K562 (cell line): ENCODE data around the gene TENM3. TPM values are rescaled to one million over a fixed set of nuclear protein-coding genes. Genes with fewer than 3 reads are reported as not detected.

Experiments
- ATAC-seq: fragments of 200-7000 bp; cut with Tn5 transposase; 3 replicates; pipeline ENCODE4 v1.9.1; 2020; ENCODE audit warnings: moderate library complexity
- BruUV-seq: library from RNA; stranded (reverse); fragments of 400-500 nt; replicated peaks from 2 replicates; lab custom pipeline; 2021; lab: Mats Ljungman, UMichigan
- CTCF ChIA-PET: fragments of 300-600 bp; formaldehyde crosslinking; extraction: SDS; loops from one replicate; lab custom pipeline; 2021; ENCODE audit warnings: low intra/inter-chr PET ratio; lab: Yijun Ruan, JAX
- POLR2A ChIA-PET: fragments of 300-600, 350-650 bp; sonication (Branson Sonifier 250); formaldehyde crosslinking; extraction: SDS; loops from one replicate; lab custom pipeline; 2021; ENCODE audit warnings: antibody characterized with exemption, inconsistent platforms; lab: Yijun Ruan, JAX
- DNase-seq, 4 experiments: peaks; one replicate each; pipeline versions ENCODE4 v3.0.0 to v3.0.0-alpha.2; 2011 to 2018; ENCODE audit warnings: low spot score in 3 of 4, mixed read lengths in 3 of 4; ENCODE audit errors: extremely low read depth in 1 of 4
- FAIRE-seq: peaks from 2 replicates; lab custom pipeline; 2011; peaks lifted over from hg19 to GRCh38; lab: Jason Lieb, UNC
- H2AFZ ChIP-seq: 2 replicates; pipeline ENCODE4 v1.6.0; 2011; ENCODE audit warnings: low read depth, low read length, control low read depth, inconsistent platforms
- H3K27ac ChIP-seq: fragments of 200-600 bp; 3 replicates; pipeline ENCODE4 v1.8.0; 2011; ENCODE audit warnings: low read depth, mild to moderate bottlenecking, control low read depth, inconsistent platforms, low read length, moderate library complexity, mixed read lengths; ENCODE audit errors: extremely low read depth
- H3K27me3 ChIP-seq, 2 experiments: fragments of 300-600 bp in 1 of 2; 2 replicates in 1 of 2; 3 replicates in 1 of 2; pipeline versions ENCODE4 v1.6.0 to v1.8.0; 2011; ENCODE audit warnings: inconsistent platforms in 2 of 2, low read length in 2 of 2, mild to moderate bottlenecking in 1 of 2, mixed read lengths in 1 of 2, moderate library complexity in 1 of 2; ENCODE audit not compliant: control insufficient read depth in 2 of 2, insufficient read depth in 2 of 2
- H3K36me3 ChIP-seq: fragments of 300-600 bp; 3 replicates; pipeline ENCODE4 v1.8.0; 2011; ENCODE audit warnings: mild to moderate bottlenecking, low read length, inconsistent platforms; ENCODE audit not compliant: control insufficient read depth, insufficient read depth
- H3K4me1 ChIP-seq, 2 experiments: fragments of 200-600 bp in 1 of 2; replicated peaks in 1 of 2; 2 replicates in 1 of 2; 3 replicates in 1 of 2; pipeline versions ENCODE4 v1.5.1 to v1.8.0; 2011; ENCODE audit warnings: inconsistent platforms in 2 of 2, low read length in 2 of 2, mild to moderate bottlenecking in 1 of 2, mixed read lengths in 1 of 2, moderate library complexity in 1 of 2; ENCODE audit not compliant: control insufficient read depth in 2 of 2, insufficient read depth in 2 of 2
- H3K4me2 ChIP-seq: 2 replicates; pipeline ENCODE4 v1.6.1; 2011; ENCODE audit warnings: low read length, control low read depth, inconsistent platforms, mixed read lengths; ENCODE audit not compliant: insufficient read depth
- H3K4me3 ChIP-seq: fragments of 200-600 bp; sonication (generic), shearing (Covaris generic); 2 replicates; pipeline ENCODE4 v1.5.1; 2016; ENCODE audit warnings: control low read depth, inconsistent platforms
- H3K79me2 ChIP-seq: fragments of 200-600 bp; 3 replicates; pipeline ENCODE4 v1.8.0; 2011; ENCODE audit warnings: low read length, inconsistent platforms; ENCODE audit not compliant: control insufficient read depth, insufficient read depth
- H3K9ac ChIP-seq, 2 experiments: 2 replicates each; pipeline versions ENCODE4 v1.6.0 to v1.6.1; 2011; ENCODE audit warnings: low read depth in 2 of 2, low read length in 2 of 2, control low read depth in 1 of 2, inconsistent platforms in 1 of 2, mild to moderate bottlenecking in 1 of 2, mixed read lengths in 1 of 2; ENCODE audit not compliant: insufficient read depth in 1 of 2
- H3K9me1 ChIP-seq: one replicate; pipeline ENCODE4 v1.6.0; 2011; ENCODE audit warnings: inconsistent platforms, mild to moderate bottlenecking, low read length, moderate library complexity; ENCODE audit not compliant: control insufficient read depth, insufficient read depth
- H3K9me3 ChIP-seq: replicated peaks from 2 replicates; pipeline ENCODE4 v1.5.1; 2011; ENCODE audit warnings: low read depth, low read length, inconsistent platforms; ENCODE audit not compliant: control insufficient read depth, insufficient read depth
- H4K20me1 ChIP-seq: replicated peaks from 2 replicates; pipeline ENCODE4 v1.6.1; 2011; ENCODE audit warnings: low read length, inconsistent platforms, mixed read lengths; ENCODE audit not compliant: control insufficient read depth, insufficient read depth
- ARID3A ChIP-seq: IDR thresholded peaks from 2 replicates; pipeline ENCODE4 v1.6.1; 2012; ENCODE audit warnings: low read depth, low read length, improper control_type of control experiment, borderline replicate concordance
- ARNT ChIP-seq, 2 experiments: fragments of 450-650 bp; IDR thresholded peaks; 2 replicates each; pipeline ENCODE4 v1.6.1; 2016; ENCODE audit warnings: mild to moderate bottlenecking in 1 of 2
- BCL6 ChIP-seq: fragments of 250-450 bp; sonication (Bioruptor Pico); IDR thresholded peaks from 2 replicates; pipeline ENCODE4 v1.4.0; 2020
- E2F1 ChIP-seq: sonication (generic); formaldehyde crosslinking; IDR thresholded peaks from 2 replicates; pipeline ENCODE4 v1.8.1; 2023; ENCODE audit warnings: mild to moderate bottlenecking, missing genetic modification reagents, moderate library complexity
- FOXJ2 ChIP-seq: fragments of 200-800 bp; sonication (Bioruptor generic); IDR thresholded peaks from 2 replicates; pipeline ENCODE4 v1.6.1; 2016; ENCODE audit warnings: missing genetic modification characterization, missing compliant biosample characterization
- HDGF ChIP-seq: fragments of 450-650 bp; IDR thresholded peaks from 2 replicates; pipeline ENCODE4 v1.6.1; 2016
- KDM1A ChIP-seq, 2 experiments: fragments of 450-650 bp; IDR thresholded peaks; 2 replicates each; pipeline ENCODE4 v1.6.1; 2016; ENCODE audit warnings: mild to moderate bottlenecking in 2 of 2
- NONO ChIP-seq, 2 experiments: fragments of 200-400 bp in 1 of 2; fragments of 450-650 bp in 1 of 2; formaldehyde crosslinking in 1 of 2; IDR thresholded peaks; 2 replicates each; pipeline ENCODE4 v1.6.1; 2017; ENCODE audit warnings: low read depth in 2 of 2, mild to moderate bottlenecking in 2 of 2, moderate library complexity in 2 of 2, low read length in 1 of 2
- RBM34 ChIP-seq: fragments of 200-400 bp; formaldehyde crosslinking; IDR thresholded peaks from 2 replicates; pipeline ENCODE4 v1.6.1; 2018; ENCODE audit warnings: low read length, borderline replicate concordance; ENCODE audit not compliant: insufficient read depth
- SAP30 ChIP-seq: fragments of 200-600 bp; sonication (generic); IDR thresholded peaks from 2 replicates; pipeline ENCODE4 v1.6.1; 2012; ENCODE audit warnings: borderline replicate concordance, low read depth, mild to moderate bottlenecking, moderate library complexity, low read length, control low read depth, inconsistent platforms; ENCODE audit not compliant: insufficient read depth, poor library complexity, severe bottlenecking
- TRIM28 ChIP-seq: fragments of 450-650 bp; IDR thresholded peaks from 2 replicates; pipeline ENCODE4 v1.6.1; 2017
- XRCC4 ChIP-seq: IDR thresholded peaks from one replicate; pipeline ENCODE4 v1.6.1; 2011; ENCODE audit not compliant: insufficient read depth, insufficient read length; ENCODE audit errors: extremely low read depth
- ZBTB8A ChIP-seq: fragments of 450-650 bp; IDR thresholded peaks from 2 replicates; pipeline ENCODE4 v1.6.1; 2018; ENCODE audit warnings: mild to moderate bottlenecking, moderate library complexity; ENCODE audit not compliant: partially characterized antibody
- ZKSCAN8 ChIP-seq: fragments of 200-800 bp; sonication (Bioruptor generic); IDR thresholded peaks from 2 replicates; pipeline ENCODE4 v1.6.1; 2016; ENCODE audit warnings: missing genetic modification characterization, missing compliant biosample characterization
- ZNF224 ChIP-seq: sonication (generic); formaldehyde crosslinking; IDR thresholded peaks from 2 replicates; pipeline ENCODE4 v1.8.0; 2022; ENCODE audit warnings: mild to moderate bottlenecking, missing genetic modification reagents
- ZNF3 ChIP-seq: fragments of 250-450 bp; sonication (Bioruptor Pico); IDR thresholded peaks from 2 replicates; pipeline ENCODE4 v1.5.0; 2021; ENCODE audit warnings: mild to moderate bottlenecking, moderate library complexity
- ZNF707 ChIP-seq: fragments of 250-450 bp; sonication (Bioruptor Pico); conservative IDR thresholded peaks from 2 replicates; pipeline ENCODE4 v1.8.0; 2022; ENCODE audit warnings: inconsistent platforms, mild to moderate bottlenecking, moderate library complexity
- ZNF79 ChIP-seq: fragments of 250-450 bp; sonication (Bioruptor Pico); IDR thresholded peaks from 2 replicates; pipeline ENCODE4 v1.4.0; 2020; ENCODE audit warnings: low read depth, mild to moderate bottlenecking, moderate library complexity
- WGBS: fragments of 100-300 bp; shearing (Covaris generic); methylation state at CpG from one replicate; pipeline ENCODE4 v1.1.6; 2016; ENCODE audit warnings: low coverage, mixed read lengths; ENCODE audit not compliant: insufficient coverage; ENCODE audit errors: missing lambda C conversion rate; 5-methylcytosine and 5-hydroxymethylcytosine counted together
- in situ Hi-C: fragments of 300-500 bp; cut with MboI; formaldehyde crosslinking; loops from 4 replicates; pipeline ENCODE4 v1.15.0; 2018; ENCODE audit warnings: inconsistent platforms, mixed read lengths
- intact Hi-C: fragments of 100-400 bp; cut with micrococcal nuclease; formaldehyde crosslinking; loops from 2 replicates; pipeline ENCODE4 v1.14.2; 2022
- polyA plus RNA-seq, 8 experiments: library from polyadenylated mRNA; depleted of rRNA in 4 of 8; stranded (reverse) in 5 of 8; unstranded in 3 of 8; fragments of >200 nt; fragmentation: Nextera tagmentation in 2 of 8; fragmentation: Illumina TruSeq in 1 of 8; extraction: Ambion mirVana in 2 of 8; extraction: Trizol in 1 of 8; gene quantifications; 2 replicates each; pipeline versions ENCODE4 v1.2.1 to v1.2.3, GENCODE V29; 2011 to 2014; ENCODE audit warnings: inconsistent platforms in 1 of 8, missing spikeins in 1 of 8
- total RNA-seq, 7 experiments: library from RNA; depleted of rRNA in 6 of 7; stranded (reverse); fragments of >200 nt in 6 of 7; fragmentation: Illumina TruSeq in 2 of 7; extraction: Trizol in 2 of 7; gene quantifications; 2 replicates each; pipeline versions ENCODE4 v1.2.1 to v1.2.3, GENCODE V29; 2011 to 2021; ENCODE audit warnings: low replicate concordance in 1 of 7

TENM3 gene
- total and polyA plus RNA-seq, 9 of the 15 experiments (the other 6 are each of a cell fraction or from before 2014, with no cell fraction given) = 0.01 to 0.02 TPM; not detected in 7

GRCh38 chr4:182776376-182777105 lies 533.3 kb downstream of the TENM3 start:
- 0% methylated on average over 5 of the region's 5 CpGs for whole genome bisulfite sequencing
- POLR2A ChIA-PET = interaction anchor here (0.7 kb wide), 1 partner anchor 154 kb away, joined by 3 read pairs; no protein-coding TSS in a partner anchor

More at GRCh38 chr4:182776376-182777105, 533.3 kb downstream of the TENM3 start:
- CTCF ChIA-PET = no interaction called here
- intact Hi-C loops (no loop called here), in situ Hi-C loops (no loop called here)
- Histone ChIP-seq H3K4me2 (no peak overlapping the region), H3K27ac (no peak overlapping the region), H3K79me2 (no peaks in the 10 kb centered on the region), H4K20me1 (no peaks in the 10 kb centered on the region), H3K27me3 (peaks cover 2 to 13% of the 10 kb centered on the region in 2 experiments; a peak in 3 of 5 replicates), H3K4me3 (no peak overlapping the region), H3K9ac (no peak overlapping the region), H3K36me3 (no peaks in the 10 kb centered on the region)
- DNase-seq (no peak), FAIRE-seq (no peak), ATAC-seq (no peak)
- BruUV-seq = no TSS peak
- TF ChIP-seq RBM34 = no peak
- TF ChIP-seq ARNT (IDR thresholded peaks at IDR 0.05) = no peak
- TF ChIP-seq ZNF707 (CRISPR knock-in tag) = no peak
- no peak for TF ChIP-seq HDGF
- TF ChIP-seq BCL6 (CRISPR knock-in tag) = no peak
- TF ChIP-seq FOXJ2 (tag) = no peak
- no peak for TF ChIP-seq ZNF224 (CRISPR knock-in tag)
- TF ChIP-seq XRCC4 = no peak
- no peak for TF ChIP-seq ZNF79
- no peak for TF ChIP-seq SAP30
- TF ChIP-seq ZNF3 (CRISPR knock-in tag) = no peak
- no peak for TF ChIP-seq ZBTB8A
- TF ChIP-seq NONO (IDR thresholded peaks at IDR 0.05; ENCODE audit: low read depth in 2 of 2, low read length in 1 of 2) = no peak
- no peak for TF ChIP-seq E2F1 (CRISPR knock-in tag)
- TF ChIP-seq KDM1A (IDR thresholded peaks at IDR 0.05) = no peak
- TF ChIP-seq TRIM28 = no peak
- no peak for TF ChIP-seq ARID3A
- TF ChIP-seq ZKSCAN8 = no peak
- TF ChIP-seq, all 486 proteins: peak for 0
- no peak overlapping the region for H2AFZ ChIP-seq
- H3K9me1 ChIP-seq = no peaks in the 10 kb centered on the region
- H3K4me1 ChIP-seq = no peaks in the 10 kb centered on the region
- no peaks in the 10 kb centered on the region for H3K9me3 ChIP-seq
